Muscle of back (tissue), 11 donors: ENCODE results near the gene ALOX15B. TPM values are rescaled to one million over a fixed set of nuclear protein-coding genes. Genes with fewer than 3 reads are reported as not detected.

Experiments
- DNase-seq, 3 donors: peaks; one replicate each; pipeline versions ENCODE4 v3.0.0 to v3.0.0-alpha.2; 2013
- polyA plus RNA-seq, 10 donors: library from polyadenylated mRNA; unstranded; fragments of 120-200 nt; gene quantifications; one replicate each; pipeline ENCODE4 v1.2.1, GENCODE V29; 2013; ENCODE audit not compliant: insufficient read length in 10 of 10

ALOX15B gene
- polyA plus RNA-seq, 10 donors: 0.19 to 0.86 (median 0.40) TPM

GRCh38 chr17:8012996-8013640 is 25.7 kb upstream of the ALOX15B start:
- DNase-seq: no peak

GRCh38 chr17:8013731-8014557 is 24.9 kb upstream of the ALOX15B start:
- DNase-seq: no peak

GRCh38 chr17:8014558-8014850 is 24.4 kb upstream of the ALOX15B start:
- DNase-seq: no peak

DNA sequence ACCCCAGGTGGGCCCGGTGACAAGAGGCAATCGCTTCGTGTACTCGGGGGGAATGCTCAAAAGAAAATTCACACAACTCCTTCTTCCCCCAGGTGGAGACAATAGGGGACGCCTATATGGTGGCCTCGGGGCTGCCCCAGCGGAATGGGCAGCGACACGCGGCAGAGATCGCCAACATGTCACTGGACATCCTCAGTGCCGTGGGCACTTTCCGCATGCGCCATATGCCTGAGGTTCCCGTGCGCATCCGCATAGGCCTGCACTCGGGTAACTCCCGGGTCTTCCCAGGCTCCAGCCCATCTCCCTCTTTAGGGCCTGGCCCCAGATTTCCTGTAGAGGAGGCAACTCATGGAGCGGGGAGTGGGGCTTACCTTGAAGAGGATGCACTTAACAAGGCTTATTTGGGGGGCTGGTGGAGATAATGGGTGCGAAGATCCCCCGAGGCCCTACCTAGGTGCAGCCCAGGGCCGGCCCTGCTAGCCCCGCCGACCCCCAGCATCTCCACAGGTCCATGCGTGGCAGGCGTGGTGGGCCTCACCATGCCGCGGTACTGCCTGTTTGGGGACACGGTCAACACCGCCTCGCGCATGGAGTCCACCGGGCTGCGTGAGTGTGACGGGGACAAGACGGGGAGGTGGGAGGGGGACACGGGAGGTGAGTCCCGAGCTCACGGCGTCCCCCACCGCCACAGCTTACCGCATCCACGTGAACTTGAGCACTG is 23.5 kb upstream of the ALOX15B start:
- no peak for DNase-seq

DNA sequence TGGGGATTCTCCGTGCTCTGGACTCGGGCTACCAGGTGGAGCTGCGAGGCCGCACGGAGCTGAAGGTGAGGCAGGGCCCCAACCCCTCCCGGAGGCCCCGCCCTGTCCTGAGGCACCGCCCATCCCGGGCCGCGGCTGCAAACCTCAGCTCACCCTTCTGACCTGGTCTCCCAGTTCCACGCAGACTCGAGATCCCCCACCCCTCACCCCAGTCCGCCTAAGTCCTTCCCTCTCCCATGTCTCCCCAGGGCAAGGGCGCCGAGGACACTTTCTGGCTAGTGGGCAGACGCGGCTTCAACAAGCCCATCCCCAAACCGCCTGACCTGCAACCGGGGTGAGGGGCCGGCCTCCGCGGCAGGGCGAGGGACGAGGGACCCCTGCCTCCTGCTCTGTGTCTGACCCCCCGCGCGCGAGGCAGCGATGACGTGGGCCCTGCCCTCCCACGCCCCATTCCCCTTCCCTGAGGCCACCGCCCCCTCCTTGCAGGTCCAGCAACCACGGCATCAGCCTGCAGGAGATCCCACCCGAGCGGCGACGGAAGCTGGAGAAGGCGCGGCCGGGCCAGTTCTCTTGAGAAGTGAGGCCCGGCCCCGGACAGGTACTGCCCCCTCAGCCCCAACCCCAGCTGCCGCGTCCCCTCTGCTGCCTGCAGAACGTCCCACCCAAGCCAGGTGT is 22.8 kb upstream of the ALOX15B start:
- DNase-seq: peak in 1 of 3 donors; percentile 34

DNA sequence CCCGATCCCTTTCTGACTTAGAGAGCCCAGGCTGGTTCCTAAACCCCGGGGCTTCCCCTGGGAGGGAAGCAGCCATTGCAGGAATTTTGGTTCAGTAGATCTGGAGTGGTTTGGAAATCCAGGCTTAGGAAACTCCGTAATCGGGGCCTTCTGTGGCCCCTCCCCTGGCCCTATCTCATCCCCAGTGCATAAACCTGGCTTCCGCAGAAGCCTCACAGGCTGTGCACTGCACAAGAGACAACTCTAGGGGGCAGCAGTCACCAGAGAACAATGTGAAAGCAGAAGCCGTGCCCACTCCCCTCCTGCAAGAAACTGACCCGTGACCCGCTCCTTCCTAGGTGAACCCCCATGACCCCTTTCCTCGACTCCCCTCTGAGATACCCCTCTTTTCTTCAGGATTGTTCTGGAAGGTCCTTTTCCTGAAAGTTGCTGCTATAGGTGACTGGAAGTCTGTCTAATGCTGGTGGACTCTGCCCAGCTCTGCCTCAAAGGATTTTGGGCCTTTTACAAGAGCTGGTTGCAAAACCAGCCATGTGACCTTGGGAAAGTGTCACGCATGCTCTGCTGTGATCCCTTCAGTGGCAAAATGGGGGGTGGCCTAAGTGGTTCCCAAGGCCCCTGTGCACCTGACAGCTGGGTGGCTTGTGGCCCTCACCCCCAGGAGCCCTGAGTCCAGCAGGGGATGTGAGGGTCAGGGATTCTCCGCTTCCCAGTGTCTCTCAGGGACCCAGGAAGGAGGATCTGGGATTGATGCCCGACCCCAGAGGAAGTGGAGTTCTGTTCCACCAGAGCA is 22.0 kb upstream of the ALOX15B start:
- DNase-seq: peak in 1 of 3 donors; percentile 47

DNA sequence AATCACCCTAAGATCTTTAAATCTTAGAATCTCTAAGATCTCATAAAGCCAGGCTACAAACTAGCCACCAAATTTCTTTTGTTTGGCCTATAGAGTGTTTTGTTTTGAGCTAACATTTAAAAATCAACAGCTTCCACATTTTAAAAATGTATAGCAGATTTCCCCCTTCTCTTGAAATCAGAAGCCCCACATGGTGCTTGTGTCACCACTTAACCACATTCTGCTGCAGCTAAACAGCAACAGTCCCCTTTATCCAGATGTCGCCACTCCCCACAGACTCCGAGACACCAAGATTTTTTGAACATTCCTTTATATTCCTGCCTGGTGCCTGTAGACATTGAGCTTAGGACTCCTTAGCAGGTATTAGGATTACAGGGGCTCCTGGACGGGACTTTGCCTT is 20.4 kb upstream of the ALOX15B start:
- DNase-seq: no peak

GRCh38 chr17:8019166-8019565 is 19.7 kb upstream of the ALOX15B start:
- DNase-seq: no peak

DNA sequence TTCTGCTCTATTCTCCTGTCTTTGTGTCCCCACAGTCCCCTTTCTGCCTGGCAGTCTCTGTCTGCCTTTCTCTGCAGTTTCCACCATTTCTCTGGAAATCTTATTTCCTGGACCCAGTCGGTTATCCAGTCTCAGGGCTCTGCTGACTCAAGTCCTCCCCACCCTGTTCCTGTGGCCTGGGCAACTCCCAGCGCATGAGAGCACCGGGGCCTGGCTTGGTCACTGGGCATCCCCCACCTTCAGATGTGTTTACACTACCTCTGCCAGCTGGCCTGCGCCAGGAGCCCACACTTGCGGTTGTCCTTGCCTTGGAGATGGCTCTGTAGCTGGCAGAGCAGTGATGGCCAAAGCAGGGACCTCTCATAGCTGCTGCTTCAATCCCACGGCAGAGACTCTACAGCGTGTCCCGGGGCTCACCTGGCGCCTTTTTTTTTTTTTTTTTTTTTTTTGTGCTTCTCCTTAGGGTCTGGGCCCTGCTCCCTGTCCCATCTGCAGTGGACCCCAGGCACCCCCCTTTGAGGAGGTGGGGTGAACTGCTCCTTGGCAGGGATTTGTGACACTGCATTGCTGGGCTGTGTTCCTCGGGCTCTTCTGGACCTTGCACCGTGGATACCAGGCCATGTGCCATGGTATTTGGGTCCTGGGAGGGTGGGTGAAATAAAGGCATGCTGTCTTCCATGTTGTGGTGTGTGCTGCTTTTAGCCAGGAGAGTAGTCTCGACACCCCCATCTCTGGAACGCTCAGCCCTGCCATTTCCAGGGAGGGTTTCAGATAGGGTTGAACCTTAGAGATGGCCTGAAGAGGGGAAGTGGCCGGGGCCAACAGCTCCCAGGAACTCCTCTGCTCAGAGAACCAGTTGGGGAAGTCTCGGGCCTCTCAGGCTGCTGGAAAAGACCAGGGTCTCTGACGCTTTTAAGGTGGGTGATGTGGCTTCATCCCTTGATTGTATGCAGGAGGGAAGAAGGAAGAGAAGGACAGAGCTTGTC is 18.9 kb upstream of the ALOX15B start:
- no peak for DNase-seq

DNA sequence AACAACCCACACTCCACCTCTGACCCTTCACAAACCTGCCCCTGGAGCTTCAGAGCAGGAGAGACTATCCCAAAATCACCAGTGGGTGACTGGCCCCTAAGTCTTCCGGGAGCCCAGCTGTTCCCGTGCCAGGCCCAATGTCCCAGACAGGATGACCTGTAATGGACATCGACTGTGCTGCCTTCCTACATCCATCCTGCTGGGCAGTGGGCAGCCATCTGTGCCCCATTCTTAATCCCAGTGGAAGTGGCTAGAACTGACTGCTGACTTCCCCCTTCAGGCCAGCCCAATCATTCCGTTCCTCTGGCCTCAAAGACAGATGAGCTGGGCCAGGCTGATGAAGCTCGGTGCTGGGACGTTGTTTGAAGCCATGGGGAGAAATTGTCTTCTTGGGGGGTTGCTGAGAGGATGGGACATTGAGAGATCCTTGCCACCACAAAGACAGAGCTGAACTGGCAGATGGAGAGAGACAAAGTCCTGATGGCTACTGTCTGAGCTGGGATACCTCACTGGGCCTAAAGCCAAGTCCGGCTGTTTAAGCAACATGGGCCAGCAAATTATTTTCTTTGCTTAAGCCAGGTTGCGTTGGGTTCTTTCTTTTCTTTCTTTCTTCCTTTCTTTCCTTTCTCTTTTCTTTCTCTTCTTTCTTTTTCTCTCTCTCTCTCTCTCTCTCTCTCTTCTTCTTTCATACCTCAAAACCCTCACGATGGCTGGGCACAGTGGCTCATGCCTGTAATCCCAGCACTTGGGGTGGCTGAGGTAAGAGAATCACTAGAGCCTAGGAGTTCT is 17.9 kb upstream of the ALOX15B start:
- DNase-seq: no peak

GRCh38 chr17:8021565-8022359 is 17.1 kb upstream of the ALOX15B start:
- no peak for DNase-seq

GRCh38 chr17:8022360-8023003 is 16.4 kb upstream of the ALOX15B start:
- peak in 1 of 3 donors; percentile 33 for DNase-seq

- peak in 1 of 3 donors; percentile 16 for DNase-seq
These were observed 14.7 kb upstream of the ALOX15B start for GRCh38 chr17:8024161-8024560.

GRCh38 chr17:8025176-8025911 is 13.5 kb upstream of the ALOX15B start:
- DNase-seq: no peak

- DNase-seq: no peak
These were observed 9.7 kb upstream of the ALOX15B start for GRCh38 chr17:8029121-8029520.

GRCh38 chr17:8031261-8031661 is 7.6 kb upstream of the ALOX15B start:
- DNase-seq: no peak

GRCh38 chr17:8031950-8032349 is 6.9 kb upstream of the ALOX15B start:
- DNase-seq: no peak
